HCT116 (cell line): ENCODE measurements around the gene RPL10.

Experiments
- CTCF ChIP-seq, 3 experiments: fragments of 200-600 bp in 1 of 3; sonication (generic) in 1 of 3; IDR thresholded peaks in 2 of 3; conservative IDR thresholded peaks in 1 of 3; 2 replicates each; pipeline ENCODE4 v1.5.1; 2012 to 2017; ENCODE audit warnings: low read depth in 2 of 3, low read length in 2 of 3, antibody characterized with exemption in 1 of 3, borderline replicate concordance in 1 of 3, control low read depth in 1 of 3, mild to moderate bottlenecking in 1 of 3, mixed read lengths in 1 of 3, mixed run types in 1 of 3, moderate library complexity in 1 of 3; ENCODE audit not compliant: insufficient read depth in 1 of 3
- POLR2A ChIP-seq: IDR thresholded peaks from 2 replicates; pipeline ENCODE4 v1.7.0; 2011; ENCODE audit warnings: borderline replicate concordance; ENCODE audit not compliant: insufficient read depth, insufficient read length; ENCODE audit errors: extremely low read depth
- POLR2AphosphoS5 ChIP-seq: IDR thresholded peaks from 2 replicates; pipeline ENCODE4 v1.6.1; 2011; ENCODE audit warnings: mild to moderate bottlenecking, low read depth, low read length, moderate library complexity
- SRF ChIP-seq: IDR thresholded peaks from 2 replicates; pipeline ENCODE4 v1.6.1; 2012; ENCODE audit warnings: low read depth
- ZFX ChIP-seq: fragments of 450-650 bp; IDR thresholded peaks from 2 replicates; pipeline ENCODE4 v1.6.1; 2017
- TF ChIP-seq, protein P1 (sequence below): IDR thresholded peaks from 2 replicates; pipeline ENCODE4 v1.6.1; 2012; ENCODE audit warnings: low read depth
- TF ChIP-seq, protein P2 (sequence below): IDR thresholded peaks from 2 replicates; pipeline ENCODE4 v1.6.1; 2011; ENCODE audit warnings: mild to moderate bottlenecking, low read length, moderate library complexity; ENCODE audit not compliant: insufficient replicate concordance; ENCODE audit errors: extremely low read depth

DNA sequence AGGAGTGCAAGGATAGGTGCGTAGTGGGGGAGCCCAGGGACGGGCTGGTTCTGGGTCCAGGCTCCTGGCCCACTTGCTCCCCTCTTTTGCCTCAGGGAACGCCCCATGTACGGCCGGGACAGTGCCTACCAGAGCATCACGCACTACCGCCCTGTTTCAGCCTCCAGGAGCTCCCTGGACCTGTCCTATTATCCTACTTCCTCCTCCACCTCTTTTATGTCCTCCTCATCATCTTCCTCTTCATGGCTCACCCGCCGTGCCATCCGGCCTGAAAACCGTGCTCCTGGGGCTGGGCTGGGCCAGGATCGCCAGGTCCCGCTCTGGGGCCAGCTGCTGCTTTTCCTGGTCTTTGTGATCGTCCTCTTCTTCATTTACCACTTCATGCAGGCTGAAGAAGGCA, 17.4 kb upstream of the RPL10 start:
- no peak for TF ChIP-seq ZFX
- no peak for TF ChIP-seq CTCF (IDR thresholded peaks at IDR 0.05 in 2 of 3, conservative IDR thresholded peaks at IDR 0.05 in 1 of 3; ENCODE audit: borderline replicate concordance in 1 of 3, insufficient read depth in 1 of 3, low read depth in 2 of 3, low read length in 2 of 3)
- TF ChIP-seq POLR2A = no peak
- TF ChIP-seq, protein P1, sequence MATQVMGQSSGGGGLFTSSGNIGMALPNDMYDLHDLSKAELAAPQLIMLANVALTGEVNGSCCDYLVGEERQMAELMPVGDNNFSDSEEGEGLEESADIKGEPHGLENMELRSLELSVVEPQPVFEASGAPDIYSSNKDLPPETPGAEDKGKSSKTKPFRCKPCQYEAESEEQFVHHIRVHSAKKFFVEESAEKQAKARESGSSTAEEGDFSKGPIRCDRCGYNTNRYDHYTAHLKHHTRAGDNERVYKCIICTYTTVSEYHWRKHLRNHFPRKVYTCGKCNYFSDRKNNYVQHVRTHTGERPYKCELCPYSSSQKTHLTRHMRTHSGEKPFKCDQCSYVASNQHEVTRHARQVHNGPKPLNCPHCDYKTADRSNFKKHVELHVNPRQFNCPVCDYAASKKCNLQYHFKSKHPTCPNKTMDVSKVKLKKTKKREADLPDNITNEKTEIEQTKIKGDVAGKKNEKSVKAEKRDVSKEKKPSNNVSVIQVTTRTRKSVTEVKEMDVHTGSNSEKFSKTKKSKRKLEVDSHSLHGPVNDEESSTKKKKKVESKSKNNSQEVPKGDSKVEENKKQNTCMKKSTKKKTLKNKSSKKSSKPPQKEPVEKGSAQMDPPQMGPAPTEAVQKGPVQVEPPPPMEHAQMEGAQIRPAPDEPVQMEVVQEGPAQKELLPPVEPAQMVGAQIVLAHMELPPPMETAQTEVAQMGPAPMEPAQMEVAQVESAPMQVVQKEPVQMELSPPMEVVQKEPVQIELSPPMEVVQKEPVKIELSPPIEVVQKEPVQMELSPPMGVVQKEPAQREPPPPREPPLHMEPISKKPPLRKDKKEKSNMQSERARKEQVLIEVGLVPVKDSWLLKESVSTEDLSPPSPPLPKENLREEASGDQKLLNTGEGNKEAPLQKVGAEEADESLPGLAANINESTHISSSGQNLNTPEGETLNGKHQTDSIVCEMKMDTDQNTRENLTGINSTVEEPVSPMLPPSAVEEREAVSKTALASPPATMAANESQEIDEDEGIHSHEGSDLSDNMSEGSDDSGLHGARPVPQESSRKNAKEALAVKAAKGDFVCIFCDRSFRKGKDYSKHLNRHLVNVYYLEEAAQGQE = no peak
- TF ChIP-seq, protein P2, sequence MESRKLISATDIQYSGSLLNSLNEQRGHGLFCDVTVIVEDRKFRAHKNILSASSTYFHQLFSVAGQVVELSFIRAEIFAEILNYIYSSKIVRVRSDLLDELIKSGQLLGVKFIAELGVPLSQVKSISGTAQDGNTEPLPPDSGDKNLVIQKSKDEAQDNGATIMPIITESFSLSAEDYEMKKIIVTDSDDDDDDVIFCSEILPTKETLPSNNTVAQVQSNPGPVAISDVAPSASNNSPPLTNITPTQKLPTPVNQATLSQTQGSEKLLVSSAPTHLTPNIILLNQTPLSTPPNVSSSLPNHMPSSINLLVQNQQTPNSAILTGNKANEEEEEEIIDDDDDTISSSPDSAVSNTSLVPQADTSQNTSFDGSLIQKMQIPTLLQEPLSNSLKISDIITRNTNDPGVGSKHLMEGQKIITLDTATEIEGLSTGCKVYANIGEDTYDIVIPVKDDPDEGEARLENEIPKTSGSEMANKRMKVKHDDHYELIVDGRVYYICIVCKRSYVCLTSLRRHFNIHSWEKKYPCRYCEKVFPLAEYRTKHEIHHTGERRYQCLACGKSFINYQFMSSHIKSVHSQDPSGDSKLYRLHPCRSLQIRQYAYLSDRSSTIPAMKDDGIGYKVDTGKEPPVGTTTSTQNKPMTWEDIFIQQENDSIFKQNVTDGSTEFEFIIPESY = no peak
- TF ChIP-seq POLR2AphosphoS5 = no peak
- no peak for TF ChIP-seq SRF
